ENCODE results near the gene ZNF213.

GRCh38 chr16:3157229-3158025 is 22.6 kb downstream of the ZNF213 start:
- TF ChIP-seq, protein P1, sequence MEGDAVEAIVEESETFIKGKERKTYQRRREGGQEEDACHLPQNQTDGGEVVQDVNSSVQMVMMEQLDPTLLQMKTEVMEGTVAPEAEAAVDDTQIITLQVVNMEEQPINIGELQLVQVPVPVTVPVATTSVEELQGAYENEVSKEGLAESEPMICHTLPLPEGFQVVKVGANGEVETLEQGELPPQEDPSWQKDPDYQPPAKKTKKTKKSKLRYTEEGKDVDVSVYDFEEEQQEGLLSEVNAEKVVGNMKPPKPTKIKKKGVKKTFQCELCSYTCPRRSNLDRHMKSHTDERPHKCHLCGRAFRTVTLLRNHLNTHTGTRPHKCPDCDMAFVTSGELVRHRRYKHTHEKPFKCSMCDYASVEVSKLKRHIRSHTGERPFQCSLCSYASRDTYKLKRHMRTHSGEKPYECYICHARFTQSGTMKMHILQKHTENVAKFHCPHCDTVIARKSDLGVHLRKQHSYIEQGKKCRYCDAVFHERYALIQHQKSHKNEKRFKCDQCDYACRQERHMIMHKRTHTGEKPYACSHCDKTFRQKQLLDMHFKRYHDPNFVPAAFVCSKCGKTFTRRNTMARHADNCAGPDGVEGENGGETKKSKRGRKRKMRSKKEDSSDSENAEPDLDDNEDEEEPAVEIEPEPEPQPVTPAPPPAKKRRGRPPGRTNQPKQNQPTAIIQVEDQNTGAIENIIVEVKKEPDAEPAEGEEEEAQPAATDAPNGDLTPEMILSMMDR (IDR thresholded peaks at IDR 0.05; ENCODE audit: low read length): no peak
- no peak for TF ChIP-seq EZH2 (optimal IDR thresholded peaks at IDR 0.05; ENCODE audit: low read depth, low read length)
- TF ChIP-seq EZH2phosphoT487 (IDR thresholded peaks at IDR 0.05; ENCODE audit: low read length): no peak
